Epidermal melanocyte (primary cell): ENCODE data around the gene MAP2K7.

Experiments used
- DNase-seq: peaks from one replicate; pipeline ENCODE4 v3.0.0; 2011; ENCODE audit warnings: low spot score; ENCODE audit not compliant: insufficient read length

MAP2K7 gene

GRCh38 chr19:7918615-7919421 lies 15.1 kb downstream of the MAP2K7 start:
- DNase-seq = no peak

GRCh38 chr19:7919610-7920518 lies 16.2 kb downstream of the MAP2K7 start, which contains the start of gene SNAPC2:
Gene SNAPC2 (plus strand): TSS chr19:7920338. CDS start chr19:7920367, 29 bp downstream.
- DNase-seq = peak; percentile 96

- DNase-seq = peak; percentile 94
Observed at GRCh38 chr19:7920519-7921301, 17.0 kb downstream of the MAP2K7 start.

- DNase-seq = no peak
Observed at GRCh38 chr19:7921302-7921966, 17.8 kb downstream of the MAP2K7 start.

- no peak for DNase-seq
Observed at GRCh38 chr19:7921967-7922835, 18.5 kb downstream of the MAP2K7 start.

GRCh38 chr19:7922836-7923195 lies 19.1 kb downstream of the MAP2K7 start:
- DNase-seq = no peak

- DNase-seq = peak; percentile 8
Observed at GRCh38 chr19:7923295-7924191, 19.9 kb downstream of the MAP2K7 start.

GRCh38 chr19:7924241-7924640 lies 20.6 kb downstream of the MAP2K7 start:
- no peak for DNase-seq

- no peak for DNase-seq
Observed at GRCh38 chr19:7924651-7925170, 21.0 kb downstream of the MAP2K7 start.

GRCh38 chr19:7925171-7925851 lies 21.6 kb downstream of the MAP2K7 start:
- DNase-seq = peak; percentile 79

- DNase-seq = peak; percentile 69
Observed at GRCh38 chr19:7926021-7926726, 22.5 kb downstream of the MAP2K7 start, which contains the start of gene CTXN1. Gene CTXN1 (minus strand): TSS chr19:7926135. CDS start chr19:7925538, 597 bp downstream.

- peak; percentile 6 for DNase-seq
Observed at GRCh38 chr19:7926727-7927604, 23.3 kb downstream of the MAP2K7 start.

GRCh38 chr19:7927605-7928333 lies 24.1 kb downstream of the MAP2K7 start:
- DNase-seq = peak; percentile 7

GRCh38 chr19:7928334-7928706 lies 24.6 kb downstream of the MAP2K7 start:
- no peak for DNase-seq
